Panc1 (cell line): ENCODE results near the gene CDKAL1.

ENCODE experiments used
- CTCF ChIP-seq: fragments of 450-650 bp; IDR thresholded peaks from 2 replicates; pipeline ENCODE4 v1.5.1; 2017; ENCODE audit warnings: mild to moderate bottlenecking
- TCF7L2 ChIP-seq: IDR thresholded peaks from 2 replicates; pipeline ENCODE4 v1.6.1; 2011; ENCODE audit warnings: mild to moderate bottlenecking, low read depth, low read length, inconsistent platforms

DNA sequence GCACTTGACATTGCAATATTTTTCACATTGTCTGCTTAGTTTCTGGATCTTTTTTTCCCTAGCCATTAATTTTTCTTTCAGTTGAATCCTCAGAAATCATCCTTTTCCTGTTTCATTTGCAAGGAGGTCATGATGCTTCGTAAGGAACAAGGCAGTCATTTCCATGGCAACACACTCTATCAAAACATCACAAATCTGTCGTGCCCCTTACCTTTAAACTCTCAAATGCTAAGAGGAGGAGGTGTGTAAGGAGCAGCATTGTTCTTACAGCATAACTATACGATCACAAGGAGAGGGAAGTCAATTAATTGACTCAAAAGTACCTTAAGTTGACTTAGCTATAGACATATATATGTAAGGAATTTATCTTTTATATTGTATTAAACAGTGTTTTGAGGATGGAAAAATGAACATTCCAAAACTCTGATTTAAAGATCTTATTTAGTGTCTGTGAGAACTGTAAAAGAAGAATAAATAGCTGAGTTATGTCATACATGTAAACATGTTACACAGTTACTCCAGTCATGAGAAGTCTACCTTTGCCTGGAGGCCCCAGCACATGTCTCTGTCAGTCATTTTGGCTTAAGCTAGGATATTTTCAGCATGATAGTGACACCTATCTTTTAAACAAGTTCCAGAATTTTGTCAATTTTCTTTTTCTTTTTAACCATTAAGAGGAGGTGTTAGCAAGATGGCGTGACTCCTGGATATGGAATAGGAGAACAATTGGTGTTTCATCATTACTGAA lies 41.6 kb downstream of the CDKAL1 start:
- no peak for TF ChIP-seq CTCF
- TF ChIP-seq TCF7L2: no peak
